Prostate gland (tissue), 2 donors: ENCODE results near the gene DNAJC12.

Source experiments
- POLR2A ChIP-seq: fragments of 450-650 bp; IDR thresholded peaks from one replicate; pipeline ENCODE4 v1.6.1; 2016; ENCODE audit warnings: antibody characterized with exemption, mild to moderate bottlenecking
- POLR2AphosphoS5 ChIP-seq: sonication (generic); formaldehyde crosslinking; IDR thresholded peaks from one replicate; pipeline ENCODE4 v1.6.1; 2017; ENCODE audit warnings: antibody characterized with exemption
- TF ChIP-seq, protein P1 (sequence below), 4 experiments: fragments of 200-600 bp in 2 of 4; fragments of 450-650 bp in 2 of 4; sonication (generic) in 2 of 4; IDR thresholded peaks; 1 replicate in 3 of 4; 2 replicates in 1 of 4; pipeline ENCODE4 v1.5.1; 2016 to 2019; ENCODE audit warnings: antibody characterized with exemption in 4 of 4, mild to moderate bottlenecking in 2 of 4, moderate library complexity in 2 of 4

DNA sequence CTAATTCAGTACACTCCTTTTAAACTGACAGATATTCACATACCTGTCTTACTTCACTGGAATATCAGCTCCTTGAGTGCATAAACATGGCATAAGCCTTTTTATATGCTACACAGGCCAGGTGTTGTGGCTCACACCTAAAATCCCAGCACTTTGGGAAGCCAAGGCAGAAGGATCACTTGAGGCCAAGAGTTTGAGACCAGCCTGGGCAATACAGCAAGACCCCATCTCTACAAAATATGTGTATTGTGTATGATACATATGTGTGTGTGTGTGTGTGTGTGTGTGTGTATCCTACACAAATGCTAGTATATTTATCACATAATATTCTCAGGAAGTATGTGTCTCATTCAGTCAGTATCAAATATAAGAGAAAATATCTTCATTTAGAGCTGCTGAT, 45.3 kb downstream of the DNAJC12 start:
- TF ChIP-seq POLR2A, result no peak
- TF ChIP-seq, protein P1, sequence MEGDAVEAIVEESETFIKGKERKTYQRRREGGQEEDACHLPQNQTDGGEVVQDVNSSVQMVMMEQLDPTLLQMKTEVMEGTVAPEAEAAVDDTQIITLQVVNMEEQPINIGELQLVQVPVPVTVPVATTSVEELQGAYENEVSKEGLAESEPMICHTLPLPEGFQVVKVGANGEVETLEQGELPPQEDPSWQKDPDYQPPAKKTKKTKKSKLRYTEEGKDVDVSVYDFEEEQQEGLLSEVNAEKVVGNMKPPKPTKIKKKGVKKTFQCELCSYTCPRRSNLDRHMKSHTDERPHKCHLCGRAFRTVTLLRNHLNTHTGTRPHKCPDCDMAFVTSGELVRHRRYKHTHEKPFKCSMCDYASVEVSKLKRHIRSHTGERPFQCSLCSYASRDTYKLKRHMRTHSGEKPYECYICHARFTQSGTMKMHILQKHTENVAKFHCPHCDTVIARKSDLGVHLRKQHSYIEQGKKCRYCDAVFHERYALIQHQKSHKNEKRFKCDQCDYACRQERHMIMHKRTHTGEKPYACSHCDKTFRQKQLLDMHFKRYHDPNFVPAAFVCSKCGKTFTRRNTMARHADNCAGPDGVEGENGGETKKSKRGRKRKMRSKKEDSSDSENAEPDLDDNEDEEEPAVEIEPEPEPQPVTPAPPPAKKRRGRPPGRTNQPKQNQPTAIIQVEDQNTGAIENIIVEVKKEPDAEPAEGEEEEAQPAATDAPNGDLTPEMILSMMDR (IDR thresholded peaks at IDR 0.05), result no peak
- no peak for TF ChIP-seq POLR2AphosphoS5
